EL (cell line): ENCODE data around the gene SYNE3.

Source experiments
- DNase-seq: peaks from one replicate; pipeline ENCODE4 v3.0.0-alpha.2; 2016

The SYNE3 gene

DNA sequence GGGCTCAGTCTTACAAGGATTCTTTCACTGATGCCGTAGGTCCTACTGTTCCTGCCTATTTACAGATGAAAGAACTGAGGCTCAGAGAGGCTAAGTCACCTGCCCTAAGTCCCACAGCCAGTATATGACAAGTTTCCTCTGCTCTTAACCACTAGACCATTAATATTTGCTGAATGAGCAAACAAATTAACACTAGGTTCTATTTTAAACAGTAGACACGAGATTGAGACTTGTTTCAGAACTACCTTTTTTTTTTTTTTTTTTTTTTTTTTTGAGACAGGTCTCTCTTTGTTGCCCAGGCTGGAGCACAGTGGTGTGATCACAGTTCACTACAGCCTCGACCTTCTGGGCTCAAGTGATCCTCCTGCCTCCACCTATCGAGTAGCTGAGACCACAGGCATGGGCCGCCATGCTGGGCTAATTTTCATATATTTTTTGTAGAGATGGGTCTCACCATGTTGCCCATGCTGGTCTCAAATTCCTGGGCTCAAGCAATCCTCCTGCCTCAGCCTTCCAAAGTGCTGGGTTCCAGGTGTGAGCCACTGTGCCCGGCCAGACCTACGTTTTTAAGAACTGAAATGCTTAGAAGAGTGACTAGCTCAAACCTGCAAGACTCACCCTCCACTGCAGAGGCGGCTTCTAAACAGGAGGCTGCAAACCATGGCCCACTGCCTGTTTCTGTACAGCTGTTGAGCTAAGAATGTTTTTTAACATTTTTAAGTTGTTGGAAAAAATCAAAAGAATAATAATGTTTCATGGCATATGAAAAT, 12.9 kb downstream of the SYNE3 start:
- no peak for DNase-seq

DNA sequence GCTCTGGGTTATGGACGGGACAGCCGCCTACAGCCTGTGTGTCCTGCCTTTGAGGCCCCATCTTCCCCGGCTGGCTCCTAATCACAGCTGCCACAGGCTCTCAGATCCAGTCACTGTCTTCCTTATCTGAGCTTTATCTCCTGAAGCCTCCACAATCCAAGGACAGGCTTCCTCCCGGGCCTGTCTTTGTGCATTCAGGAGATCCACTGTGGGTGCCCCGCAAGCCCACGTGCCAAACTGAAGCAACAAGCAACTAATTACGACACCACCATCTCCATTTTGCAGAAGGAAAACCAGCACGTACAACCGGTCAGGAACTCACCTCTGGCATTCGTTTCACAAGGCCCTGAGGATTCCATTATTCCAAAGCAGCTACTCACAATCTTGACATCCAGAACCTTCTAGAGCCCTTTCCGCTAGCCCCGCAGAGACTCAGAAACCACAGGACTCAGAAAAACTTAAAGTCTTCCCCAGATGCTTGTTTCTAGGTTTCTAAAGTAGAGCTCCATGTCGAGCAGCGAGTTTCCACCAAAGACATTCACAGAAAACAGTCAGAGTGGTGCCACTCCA, 14.0 kb downstream of the SYNE3 start:
- DNase-seq = no peak

DNA sequence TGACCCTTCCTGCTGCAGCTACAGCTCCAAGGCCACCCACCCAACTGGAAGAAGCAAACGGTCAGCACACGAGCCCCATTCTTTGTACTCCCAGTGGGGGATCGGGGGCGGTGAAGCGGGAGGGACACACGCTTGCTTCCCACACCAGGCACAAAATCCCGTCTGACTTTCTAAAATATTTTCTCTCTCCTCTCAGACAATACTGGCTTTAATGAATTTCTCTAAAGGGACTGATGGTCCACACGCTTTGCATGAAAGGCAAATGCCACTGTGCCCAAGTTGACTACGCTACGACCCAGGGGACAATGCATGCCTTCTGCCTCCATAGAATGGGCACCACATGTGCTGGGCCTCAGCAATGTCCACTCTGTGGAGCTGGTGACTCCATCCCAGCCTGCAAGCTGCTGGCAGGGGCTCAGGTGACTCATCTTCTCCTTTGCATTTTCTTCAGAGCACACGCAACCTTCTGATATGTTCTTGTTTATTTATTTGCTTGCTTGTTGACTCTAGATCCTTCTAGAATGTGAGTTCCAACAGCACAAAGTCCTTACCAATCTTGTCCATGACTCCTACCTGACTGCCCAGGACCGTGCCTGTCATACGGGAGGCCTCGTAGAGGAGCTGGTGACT, 15.6 kb downstream of the SYNE3 start:
- peak; percentile 86 for DNase-seq

DNA sequence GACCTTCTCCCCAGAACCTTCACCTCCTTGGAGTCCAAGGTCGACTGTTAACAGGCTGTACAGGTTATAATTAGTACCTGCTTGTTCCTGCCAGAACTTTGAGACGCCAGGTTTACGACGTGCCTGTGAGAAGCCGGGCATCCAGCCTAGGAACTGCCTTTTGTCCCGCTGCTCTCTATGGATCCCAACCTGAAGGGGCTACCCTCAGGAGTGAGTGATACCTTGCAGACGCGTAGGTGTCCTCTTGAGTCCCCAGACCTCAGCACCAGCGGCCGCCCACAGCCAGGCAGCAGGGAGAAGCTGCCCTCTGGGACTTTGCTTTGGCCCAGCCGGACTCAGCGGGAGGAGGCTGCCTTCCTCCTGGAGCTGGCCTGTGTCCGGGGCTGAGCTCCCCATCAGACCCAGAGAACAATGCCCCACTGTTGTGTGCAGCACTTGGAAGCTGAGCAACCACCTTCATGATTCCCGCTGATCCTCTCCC, 16.2 kb downstream of the SYNE3 start:
- no peak for DNase-seq

DNA sequence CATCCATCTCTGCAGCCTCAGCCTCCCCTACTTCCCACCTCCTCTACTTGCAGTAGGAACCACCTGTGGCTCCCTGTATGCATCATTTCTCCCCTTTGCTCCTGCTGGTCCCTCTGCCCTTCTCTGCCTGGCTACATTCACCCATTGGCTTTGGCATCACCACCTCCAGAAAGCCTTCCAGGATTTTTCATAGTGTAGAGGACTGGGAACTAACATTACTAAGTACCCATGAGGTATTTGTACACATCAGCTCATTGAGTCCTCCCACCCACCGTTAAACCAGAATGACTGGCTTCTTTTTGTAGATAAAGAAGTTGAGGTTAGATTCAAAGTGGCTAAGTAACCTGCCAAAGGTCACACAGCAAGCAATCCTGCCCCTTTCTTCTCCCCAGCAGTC, 17.1 kb downstream of the SYNE3 start:
- DNase-seq = no peak

DNA sequence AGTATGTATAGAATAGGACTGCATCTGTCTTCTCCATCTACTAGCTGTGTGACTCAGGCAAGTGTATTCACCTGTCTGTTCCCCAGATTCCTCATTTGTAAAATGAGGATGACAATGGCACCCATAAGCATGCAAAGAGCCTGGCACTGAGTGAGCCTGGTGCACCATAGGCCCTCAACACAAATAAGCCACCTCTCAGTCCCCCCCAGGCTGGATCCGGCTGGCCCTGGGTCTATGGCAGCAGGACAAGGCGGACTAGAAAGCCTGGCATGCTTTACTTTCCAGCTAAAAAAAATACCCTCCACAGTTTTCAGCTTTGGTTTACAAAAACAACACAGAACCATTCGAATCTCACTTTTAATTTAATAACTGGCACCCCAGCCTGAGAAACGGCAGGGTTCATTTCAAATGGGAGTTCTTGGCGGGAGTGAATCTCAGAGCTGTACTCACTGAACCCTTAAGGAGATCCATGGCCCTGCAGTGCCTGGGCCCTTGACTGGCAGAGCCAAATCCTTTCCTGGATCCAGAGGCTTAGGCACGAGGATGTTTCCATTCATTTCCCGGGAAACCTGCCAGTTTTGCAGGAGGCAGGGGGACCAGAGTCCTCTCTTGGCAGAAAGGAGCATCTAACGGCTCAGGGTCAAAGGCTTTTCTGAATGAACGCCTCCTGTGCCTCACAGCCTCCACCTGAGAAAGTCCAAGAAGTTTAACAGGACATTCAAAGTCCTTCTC, 17.7 kb downstream of the SYNE3 start:
- peak; percentile 31 for DNase-seq

DNA sequence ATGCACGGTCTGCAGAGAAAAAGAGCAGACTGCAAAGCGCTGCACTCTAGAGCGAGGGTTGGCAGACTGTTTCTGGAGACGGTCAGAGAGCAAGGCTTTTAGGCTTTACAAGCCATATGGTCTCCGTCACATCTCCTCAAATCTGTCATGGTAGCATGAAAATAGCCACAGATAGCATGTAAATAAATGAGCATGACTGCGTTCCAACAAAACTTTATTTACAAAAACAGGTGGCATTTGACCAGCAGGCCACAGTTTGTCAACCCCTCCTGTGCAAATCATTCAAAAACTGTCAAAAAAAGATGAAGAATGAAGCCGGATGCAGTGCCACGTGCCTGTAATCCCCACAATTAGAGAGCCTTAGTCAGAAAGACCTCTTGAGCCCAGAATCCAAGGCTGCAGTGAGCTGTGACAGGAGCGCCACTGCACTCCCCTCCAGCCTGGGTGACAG, 18.9 kb downstream of the SYNE3 start:
- no peak for DNase-seq

DNA sequence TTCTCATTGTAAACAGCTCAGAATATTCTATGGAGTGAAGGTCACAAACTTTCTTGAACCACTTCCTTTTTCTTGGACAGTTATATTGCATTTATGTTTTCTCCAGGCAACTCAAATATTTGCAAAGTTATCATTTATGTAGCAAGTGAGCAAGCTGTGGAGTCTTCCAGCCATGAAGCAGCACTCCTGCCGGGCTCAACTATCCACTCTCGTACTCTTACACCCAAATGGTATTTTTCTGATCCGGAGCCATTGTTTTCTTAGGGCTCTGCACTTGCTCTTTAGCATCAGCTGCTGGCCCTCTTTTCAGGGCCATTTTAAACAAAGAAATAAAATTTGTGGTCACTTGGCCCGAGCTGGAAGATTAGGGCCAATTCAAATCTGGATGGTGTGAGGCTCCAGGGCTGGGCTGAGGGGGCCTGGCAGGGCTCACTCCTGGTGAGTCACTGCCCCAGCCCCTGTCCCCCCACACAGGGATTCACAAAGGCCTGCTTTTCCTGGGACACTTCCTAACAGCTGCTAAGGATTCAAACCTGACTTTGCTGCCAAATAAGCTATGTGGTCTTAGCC, 19.7 kb downstream of the SYNE3 start:
- peak; percentile 33 for DNase-seq

DNA sequence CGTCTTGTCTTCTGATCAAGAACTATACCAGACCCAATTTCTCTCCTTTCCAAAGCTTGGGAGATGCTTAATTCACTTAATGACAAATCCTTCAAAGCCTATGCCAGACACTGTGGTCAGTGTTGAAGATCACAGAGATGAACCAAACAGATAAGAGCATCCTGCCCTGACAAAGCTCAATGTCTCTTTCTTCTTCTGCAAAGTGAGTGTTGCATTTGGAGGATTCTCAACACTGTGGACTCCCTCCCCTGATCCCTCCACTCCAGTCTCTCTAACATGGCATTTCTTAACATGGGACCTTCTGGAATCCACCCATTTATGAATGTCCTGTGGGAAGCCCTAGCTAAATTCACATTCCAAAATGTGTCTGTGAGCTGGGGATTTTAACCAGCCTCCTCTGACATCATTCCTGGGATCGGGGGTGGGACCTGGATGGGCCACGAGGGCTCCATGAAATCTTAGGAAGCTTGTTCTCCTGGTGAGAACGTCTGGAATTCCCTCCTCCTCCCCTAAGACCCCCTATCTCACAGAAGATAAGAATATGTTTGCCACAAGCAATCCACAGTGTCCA, 20.3 kb downstream of the SYNE3 start:
- DNase-seq = peak; percentile 61

DNA sequence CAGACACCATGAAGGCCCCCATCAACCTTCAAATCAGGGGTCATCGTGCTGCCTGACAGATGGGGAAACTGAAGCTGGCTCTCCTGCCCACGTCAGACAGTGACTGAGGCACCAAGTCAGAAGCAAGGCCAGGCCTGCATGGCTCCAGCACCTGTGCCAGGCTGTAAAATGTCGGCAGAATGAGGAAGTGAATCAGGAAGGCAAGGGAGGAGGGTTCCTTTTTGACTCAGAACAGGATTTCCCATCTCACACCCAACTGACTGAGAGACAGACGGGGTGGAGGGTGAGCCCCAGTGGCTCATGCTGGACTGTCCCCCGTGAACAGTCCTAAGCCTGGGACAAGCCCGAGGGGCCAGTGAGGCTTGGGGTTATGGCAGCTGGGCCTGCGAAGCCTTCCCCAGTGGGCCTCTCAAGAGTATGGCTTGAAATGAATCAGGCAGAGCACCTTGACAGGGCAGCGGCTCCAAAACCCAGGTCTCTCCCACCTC, 20.9 kb downstream of the SYNE3 start:
- DNase-seq = no peak

DNA sequence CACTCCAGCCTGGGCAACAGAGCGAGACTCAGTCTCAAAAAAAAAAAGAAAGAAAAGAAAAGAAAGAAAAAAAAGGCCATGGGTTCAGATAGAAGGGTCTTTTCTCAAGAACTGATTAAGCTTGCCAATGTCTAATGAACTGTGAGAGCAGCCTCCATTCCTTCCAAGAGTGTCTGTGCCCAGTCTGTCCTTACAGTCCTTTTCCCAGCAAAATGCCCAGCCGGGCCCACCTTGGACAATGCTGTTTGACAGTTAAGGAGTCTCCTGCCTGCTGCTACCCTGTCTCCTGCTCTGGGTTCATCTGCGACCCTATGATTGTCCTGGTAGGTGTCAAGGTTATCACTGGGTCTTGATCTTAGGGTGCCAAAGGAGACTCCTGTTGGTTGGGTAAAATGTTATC, 21.4 kb downstream of the SYNE3 start:
- no peak for DNase-seq

DNA sequence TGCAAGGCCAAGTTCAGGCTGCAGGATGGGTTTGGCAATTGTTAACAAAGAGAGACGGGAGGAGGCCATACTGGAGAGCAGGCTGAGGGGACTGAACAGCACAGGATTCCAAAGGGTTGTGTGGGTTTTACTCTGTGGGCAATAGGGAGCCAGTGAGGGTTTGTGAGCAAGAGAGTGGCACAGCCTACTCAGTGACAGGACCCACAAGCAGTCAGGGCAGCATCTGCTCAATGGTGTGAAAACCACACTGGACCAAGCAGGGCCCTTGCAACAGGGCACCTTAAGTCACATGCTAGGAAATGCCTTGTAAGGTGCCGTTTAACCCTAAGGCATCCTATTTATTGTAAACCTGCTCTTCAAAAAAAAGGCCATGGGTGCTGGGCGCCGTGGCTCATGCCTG, 22.0 kb downstream of the SYNE3 start:
- DNase-seq = no peak

DNA sequence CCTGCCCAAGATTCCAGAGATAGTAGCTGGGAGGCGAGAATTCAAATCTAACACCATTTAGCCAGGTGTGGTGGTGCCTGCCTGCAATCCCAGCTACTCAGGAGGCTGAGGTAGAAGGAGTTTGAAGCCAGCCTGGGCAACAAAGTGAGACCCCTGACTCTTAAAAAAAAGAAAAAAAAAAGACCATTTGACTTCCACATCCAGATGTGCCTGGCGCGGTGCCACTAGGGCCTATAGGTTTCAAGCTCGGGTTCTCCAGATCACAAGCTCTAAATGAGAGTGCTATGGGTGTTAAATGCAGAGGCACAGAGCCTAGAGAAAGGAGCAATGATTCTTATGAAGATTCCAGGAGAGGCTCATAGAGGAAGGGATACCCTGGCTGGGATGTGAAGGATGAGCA, 22.5 kb downstream of the SYNE3 start:
- no peak for DNase-seq

DNA sequence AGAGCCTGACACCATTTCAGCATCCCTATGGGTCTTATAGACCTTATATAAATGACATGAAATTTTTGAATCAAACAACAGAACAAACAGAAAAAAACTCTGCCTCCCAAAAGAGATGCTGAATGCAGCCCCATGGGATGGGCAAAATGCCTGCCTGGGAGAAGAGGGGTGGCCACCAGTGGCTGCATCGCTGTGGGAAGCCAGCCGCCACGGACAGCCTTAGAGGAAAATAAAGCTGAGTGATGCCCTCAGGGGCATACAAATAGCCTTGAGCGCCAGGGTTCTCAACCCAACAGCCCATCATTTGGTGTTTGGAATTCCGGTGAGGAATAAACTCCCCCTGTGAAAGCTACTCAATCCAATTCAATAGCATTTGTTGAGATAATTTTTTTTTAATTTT, 22.9 kb downstream of the SYNE3 start:
- no peak for DNase-seq

DNA sequence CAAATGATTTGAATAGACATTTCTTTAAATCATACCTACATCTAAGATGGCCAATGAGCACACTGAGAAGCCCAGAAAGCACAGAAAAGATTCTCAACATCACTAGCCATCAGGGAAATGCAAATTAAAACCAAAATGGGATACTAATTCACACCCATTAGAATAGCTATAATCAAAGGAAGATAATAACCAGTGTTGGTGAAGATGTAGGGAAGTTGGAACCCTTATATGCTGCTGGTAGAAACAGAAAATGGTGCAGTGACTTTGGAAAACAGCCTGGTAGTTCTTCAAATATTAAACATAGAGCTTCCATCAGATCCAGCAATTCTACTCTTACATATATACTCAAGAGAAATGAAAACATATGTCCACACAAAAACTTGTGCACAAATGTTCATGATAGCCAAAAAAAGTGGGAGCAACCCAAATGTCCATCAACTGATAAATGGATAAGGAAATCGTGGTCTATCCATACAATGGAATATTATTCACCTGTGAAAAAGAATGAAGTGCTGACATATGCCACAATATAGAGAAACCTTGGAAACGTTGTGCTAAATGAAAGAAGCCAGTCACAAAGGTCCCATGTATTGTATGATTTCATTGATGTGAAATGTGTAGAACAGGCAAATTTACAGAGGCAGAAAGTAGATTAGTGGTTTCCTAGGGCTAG, 24.4 kb downstream of the SYNE3 start:
- no peak for DNase-seq

DNA sequence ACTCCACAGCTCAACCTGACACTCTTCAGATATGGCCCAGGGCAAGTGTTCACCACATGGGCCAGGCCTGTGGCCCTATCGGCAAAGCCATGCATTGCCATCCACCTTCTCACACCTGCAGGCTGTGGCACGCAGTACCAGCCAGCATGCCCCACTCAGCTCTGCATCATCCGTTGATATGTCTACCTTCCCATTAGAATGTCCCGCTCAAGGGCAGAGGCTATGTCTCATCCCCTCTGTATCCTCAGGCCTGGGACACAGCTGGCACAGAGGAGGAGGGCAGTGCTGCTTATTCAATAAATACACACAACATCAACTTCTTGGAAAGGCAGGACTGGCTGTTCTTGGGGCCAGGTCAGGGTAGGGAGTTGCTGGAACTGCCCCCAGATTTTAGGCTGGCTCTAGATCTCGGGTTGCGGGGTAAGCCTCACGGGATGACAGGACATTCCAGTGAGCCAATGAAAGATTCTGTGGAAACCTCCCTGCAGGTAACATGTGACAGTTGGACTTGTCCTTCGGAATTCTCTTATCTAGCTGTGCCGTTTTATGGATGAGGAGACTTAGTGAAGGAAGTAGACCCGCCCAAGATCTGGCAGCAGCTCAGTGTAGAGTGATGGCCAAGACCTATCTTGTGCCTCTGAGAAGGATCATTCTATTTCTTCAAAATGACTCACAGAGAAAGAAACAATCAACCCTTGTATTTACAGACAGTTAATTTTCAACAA, 25.6 kb downstream of the SYNE3 start:
- DNase-seq = no peak

DNA sequence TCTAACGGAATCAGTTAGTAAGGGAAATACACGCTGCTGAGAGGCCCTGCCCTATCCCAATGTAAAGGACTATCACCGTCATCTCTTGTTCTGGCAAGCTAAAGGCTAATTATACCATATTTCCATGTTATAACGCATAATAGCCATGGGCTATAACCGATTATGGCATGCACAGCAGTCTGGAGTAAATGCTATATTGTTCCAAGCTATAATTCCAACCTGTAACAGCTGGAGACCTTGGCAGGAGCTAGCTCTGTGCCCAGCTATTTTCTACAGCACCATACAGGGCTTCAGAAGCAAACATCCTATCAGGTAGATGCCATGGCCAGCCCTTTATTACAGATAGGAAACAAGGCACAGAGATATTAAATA, 26.3 kb downstream of the SYNE3 start:
- no peak for DNase-seq

DNA sequence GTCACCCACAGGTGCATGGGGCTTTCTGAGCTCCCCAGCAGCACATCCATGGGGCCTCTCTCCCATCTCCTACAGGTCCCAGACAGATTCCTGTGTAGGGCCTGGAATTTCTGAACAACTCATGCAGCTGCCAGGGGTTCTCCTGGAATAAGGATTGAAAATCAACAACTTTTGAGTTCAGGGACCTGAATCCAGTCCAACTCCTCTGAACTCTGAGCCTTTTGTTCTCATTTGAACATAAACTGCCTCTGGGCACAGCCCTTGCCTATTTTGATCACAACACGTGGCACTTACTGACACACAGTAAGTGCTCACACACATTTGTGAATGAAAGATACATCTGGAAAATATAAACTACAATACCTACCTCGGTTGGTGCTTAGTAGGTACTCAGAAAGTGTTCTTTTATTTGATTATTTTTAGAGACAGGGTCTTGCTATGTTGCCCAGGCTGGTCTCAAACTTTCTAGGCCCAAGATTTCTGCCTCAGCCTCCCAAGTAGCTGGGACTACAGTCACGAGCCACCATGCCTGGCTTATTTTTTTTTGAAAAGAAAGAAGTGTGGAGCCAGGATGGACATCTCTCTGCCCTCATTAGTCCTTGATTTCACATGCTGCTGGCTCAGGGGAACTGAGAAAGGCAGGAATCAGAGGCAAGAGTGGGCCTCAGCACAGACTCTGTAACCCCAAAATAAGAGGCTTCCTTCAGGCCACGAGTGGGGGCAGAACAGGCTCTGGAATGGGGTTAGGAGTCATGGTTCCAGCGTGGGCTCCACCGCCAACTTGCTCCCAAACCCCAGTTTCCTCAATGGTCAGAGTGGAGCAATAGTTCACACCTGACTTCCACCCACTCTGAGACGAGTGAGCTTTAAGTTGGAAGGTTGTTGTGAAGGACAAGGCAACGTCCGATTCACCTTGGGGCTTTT, 27.0 kb downstream of the SYNE3 start:
- no peak for DNase-seq

DNA sequence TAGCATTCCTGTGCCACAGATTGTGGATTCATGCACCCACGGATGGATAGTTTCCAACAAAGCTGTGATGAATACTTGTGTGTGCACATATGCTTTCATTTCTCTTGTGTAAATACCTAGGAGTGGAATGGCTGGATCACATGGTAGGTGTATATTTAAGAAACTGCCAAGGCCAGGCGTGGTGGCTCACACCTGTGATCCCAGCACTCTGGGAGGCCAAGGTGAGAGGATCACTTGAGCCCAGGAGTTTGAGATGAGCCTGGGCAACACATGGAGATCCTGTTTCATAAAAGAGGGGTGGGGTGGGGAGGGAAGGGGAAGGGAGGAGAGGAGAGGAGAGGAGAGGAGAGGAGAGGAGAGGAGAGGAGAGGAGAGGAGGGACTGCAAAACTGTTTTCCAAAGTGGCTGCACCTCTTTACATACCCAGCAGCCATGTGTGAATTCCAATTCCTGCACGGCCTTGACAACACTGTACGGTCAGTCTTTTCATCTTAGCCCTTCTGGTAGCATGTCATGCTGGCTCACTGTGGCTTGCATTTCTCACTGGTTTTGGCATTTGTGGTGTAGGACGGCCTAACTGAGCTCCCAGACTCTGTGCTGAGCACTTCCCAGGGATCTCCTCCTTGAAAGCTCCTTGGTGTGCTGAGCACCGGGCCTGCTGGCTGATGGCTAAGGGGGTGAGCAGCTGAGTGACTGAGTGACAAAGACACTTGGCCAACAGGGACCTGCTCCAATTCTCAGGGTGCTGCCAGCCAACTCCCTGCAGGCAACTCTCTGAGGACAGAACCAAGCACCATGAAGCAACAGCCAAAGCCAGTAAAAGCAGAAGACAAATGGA, 27.9 kb downstream of the SYNE3 start:
- no peak for DNase-seq
